ENCODE data around the gene CLEC18B.
"Not testable (repeated sequence)": the region's sequence is repeated elsewhere in the genome, so short reads cannot be mapped to it uniquely, and the experiment has no call there.

Gene CLEC18B

GRCh38 chr16:74439685-74440084, 18.4 kb upstream of the CLEC18B start:
- Histone ChIP-seq H3K4me1 (ENCODE audit: control insufficient read depth, insufficient read depth, low read length) (no peaks in the 10 kb centered on the region), H3K4me3 (ENCODE audit: low read length) (no peak overlapping the region), H3K9ac (ENCODE audit: low read length) (no peak overlapping the region), H3K27me3 (replicated peaks; ENCODE audit: control insufficient read depth, insufficient read depth, low read length) (no peaks in the 10 kb centered on the region), H3K9me3 (ENCODE audit: control insufficient read depth, low read length) (no peaks in the 10 kb centered on the region), H3K36me3 (ENCODE audit: control insufficient read depth, insufficient read depth, low read length, severe bottlenecking) (no peaks in the 10 kb centered on the region)
- DNase-seq (ENCODE audit: low read depth) = no peak

- DNase-seq (ENCODE audit: low read depth) = no peak
- H3K4me3 ChIP-seq (ENCODE audit: low read length) = no peak overlapping the region
- no peak overlapping the region for H3K9ac ChIP-seq (ENCODE audit: low read length)
- no peaks in the 10 kb centered on the region for H3K27me3 ChIP-seq (replicated peaks; ENCODE audit: control insufficient read depth, insufficient read depth, low read length)
- no peaks in the 10 kb centered on the region for H3K36me3 ChIP-seq (ENCODE audit: control insufficient read depth, insufficient read depth, low read length, severe bottlenecking)
- no peaks in the 10 kb centered on the region for H3K9me3 ChIP-seq (ENCODE audit: control insufficient read depth, low read length)
- no peaks in the 10 kb centered on the region for H3K4me1 ChIP-seq (ENCODE audit: control insufficient read depth, insufficient read depth, low read length)
These were observed 17.3 kb upstream of the CLEC18B start for GRCh38 chr16:74438492-74438979.

- Histone ChIP-seq H3K27me3 (replicated peaks; ENCODE audit: control insufficient read depth, insufficient read depth, low read length) (no peaks in the 10 kb centered on the region), H3K4me3 (ENCODE audit: low read length) (no peak overlapping the region), H3K9me3 (ENCODE audit: control insufficient read depth, low read length) (no peaks in the 10 kb centered on the region), H3K36me3 (ENCODE audit: control insufficient read depth, insufficient read depth, low read length, severe bottlenecking) (no peaks in the 10 kb centered on the region), H3K4me1 (ENCODE audit: control insufficient read depth, insufficient read depth, low read length) (peaks cover 5% of the 10 kb centered on the region), H3K9ac (ENCODE audit: low read length) (no peak overlapping the region)
- DNase-seq (ENCODE audit: low read depth) = no peak
These were observed 10.2 kb upstream of the CLEC18B start for GRCh38 chr16:74431516-74431915.

GRCh38 chr16:74430036-74430712, 8.9 kb upstream of the CLEC18B start:
- DNase-seq (ENCODE audit: low read depth) = peak; percentile 46
- H3K36me3 ChIP-seq (ENCODE audit: control insufficient read depth, insufficient read depth, low read length, severe bottlenecking); H3K4me3 ChIP-seq (ENCODE audit: low read length); H3K27me3 ChIP-seq (replicated peaks; ENCODE audit: control insufficient read depth, insufficient read depth, low read length); H3K4me1 ChIP-seq (ENCODE audit: control insufficient read depth, insufficient read depth, low read length); H3K9me3 ChIP-seq (ENCODE audit: control insufficient read depth, low read length): not testable (repeated sequence)
- H3K9ac ChIP-seq (ENCODE audit: low read length) = peak overlapping the region; percentile 7

GRCh38 chr16:74428493-74428892, 7.2 kb upstream of the CLEC18B start:
- DNase-seq (ENCODE audit: low read depth); H3K27me3 ChIP-seq (replicated peaks; ENCODE audit: control insufficient read depth, insufficient read depth, low read length); H3K9me3 ChIP-seq (ENCODE audit: control insufficient read depth, low read length); H3K36me3 ChIP-seq (ENCODE audit: control insufficient read depth, insufficient read depth, low read length, severe bottlenecking); H3K9ac ChIP-seq (ENCODE audit: low read length); H3K4me1 ChIP-seq (ENCODE audit: control insufficient read depth, insufficient read depth, low read length); H3K4me3 ChIP-seq (ENCODE audit: low read length): not testable (repeated sequence)

GRCh38 chr16:74425751-74426150, 4.5 kb upstream of the CLEC18B start:
- not testable (repeated sequence) for H3K4me1 ChIP-seq (ENCODE audit: control insufficient read depth, insufficient read depth, low read length); DNase-seq (ENCODE audit: low read depth); H3K36me3 ChIP-seq (ENCODE audit: control insufficient read depth, insufficient read depth, low read length, severe bottlenecking)

GRCh38 chr16:74423721-74424120, 2.4 kb upstream of the CLEC18B start:
- not testable (repeated sequence) for H3K9me3 ChIP-seq (ENCODE audit: control insufficient read depth, low read length); H3K4me1 ChIP-seq (ENCODE audit: control insufficient read depth, insufficient read depth, low read length); DNase-seq (ENCODE audit: low read depth); H3K36me3 ChIP-seq (ENCODE audit: control insufficient read depth, insufficient read depth, low read length, severe bottlenecking); H3K4me3 ChIP-seq (ENCODE audit: low read length); H3K27me3 ChIP-seq (replicated peaks; ENCODE audit: control insufficient read depth, insufficient read depth, low read length); H3K9ac ChIP-seq (ENCODE audit: low read length)

More at GRCh38 chr16:74425751-74426150, 4.5 kb upstream of the CLEC18B start:
- H3K9me3 ChIP-seq (ENCODE audit: control insufficient read depth, low read length); H3K27me3 ChIP-seq (replicated peaks; ENCODE audit: control insufficient read depth, insufficient read depth, low read length); H3K4me3 ChIP-seq (ENCODE audit: low read length); H3K9ac ChIP-seq (ENCODE audit: low read length): not testable (repeated sequence)

- not testable (repeated sequence) for H3K36me3 ChIP-seq (ENCODE audit: control insufficient read depth, insufficient read depth, low read length, severe bottlenecking); H3K27me3 ChIP-seq (replicated peaks; ENCODE audit: control insufficient read depth, insufficient read depth, low read length); H3K4me1 ChIP-seq (ENCODE audit: control insufficient read depth, insufficient read depth, low read length); H3K9me3 ChIP-seq (ENCODE audit: control insufficient read depth, low read length); H3K4me3 ChIP-seq (ENCODE audit: low read length); DNase-seq (ENCODE audit: low read depth); H3K9ac ChIP-seq (ENCODE audit: low read length)
These were observed 808 bp upstream of the CLEC18B start for GRCh38 chr16:74422086-74422485.

GRCh38 chr16:74421482-74421785, 156 bp upstream of the CLEC18B start:
- H3K9ac ChIP-seq (ENCODE audit: low read length); H3K36me3 ChIP-seq (ENCODE audit: control insufficient read depth, insufficient read depth, low read length, severe bottlenecking); DNase-seq (ENCODE audit: low read depth); H3K9me3 ChIP-seq (ENCODE audit: control insufficient read depth, low read length); H3K4me3 ChIP-seq (ENCODE audit: low read length); H3K4me1 ChIP-seq (ENCODE audit: control insufficient read depth, insufficient read depth, low read length); H3K27me3 ChIP-seq (replicated peaks; ENCODE audit: control insufficient read depth, insufficient read depth, low read length): not testable (repeated sequence)

- DNase-seq (ENCODE audit: low read depth); H3K4me1 ChIP-seq (ENCODE audit: control insufficient read depth, insufficient read depth, low read length); H3K4me3 ChIP-seq (ENCODE audit: low read length); H3K36me3 ChIP-seq (ENCODE audit: control insufficient read depth, insufficient read depth, low read length, severe bottlenecking); H3K27me3 ChIP-seq (replicated peaks; ENCODE audit: control insufficient read depth, insufficient read depth, low read length); H3K9me3 ChIP-seq (ENCODE audit: control insufficient read depth, low read length); H3K9ac ChIP-seq (ENCODE audit: low read length): not testable (repeated sequence)
These were observed 1.5 kb downstream of the CLEC18B start for GRCh38 chr16:74419811-74420210.

- H3K36me3 ChIP-seq (ENCODE audit: control insufficient read depth, insufficient read depth, low read length, severe bottlenecking); H3K9ac ChIP-seq (ENCODE audit: low read length); H3K27me3 ChIP-seq (replicated peaks; ENCODE audit: control insufficient read depth, insufficient read depth, low read length); H3K4me3 ChIP-seq (ENCODE audit: low read length); DNase-seq (ENCODE audit: low read depth); H3K9me3 ChIP-seq (ENCODE audit: control insufficient read depth, low read length); H3K4me1 ChIP-seq (ENCODE audit: control insufficient read depth, insufficient read depth, low read length): not testable (repeated sequence)
These were observed 3.4 kb downstream of the CLEC18B start for GRCh38 chr16:74417897-74418296.

GRCh38 chr16:74413920-74414319, 7.4 kb downstream of the CLEC18B start:
- H3K4me3 ChIP-seq (ENCODE audit: low read length); H3K9ac ChIP-seq (ENCODE audit: low read length); H3K27me3 ChIP-seq (replicated peaks; ENCODE audit: control insufficient read depth, insufficient read depth, low read length); DNase-seq (ENCODE audit: low read depth); H3K4me1 ChIP-seq (ENCODE audit: control insufficient read depth, insufficient read depth, low read length); H3K9me3 ChIP-seq (ENCODE audit: control insufficient read depth, low read length); H3K36me3 ChIP-seq (ENCODE audit: control insufficient read depth, insufficient read depth, low read length, severe bottlenecking): not testable (repeated sequence)

All from adipocyte (in vitro differentiated cells).